NB4 (cell line): ENCODE data around the gene CWC25.

Experiments used
- CTCF ChIP-seq: IDR thresholded peaks from one replicate; pipeline ENCODE4 v1.5.1; 2012; ENCODE audit warnings: low read depth, low read length
- POLR2A ChIP-seq: IDR thresholded peaks from 2 replicates; pipeline ENCODE4 v1.6.1; 2011; ENCODE audit warnings: mild to moderate bottlenecking; ENCODE audit not compliant: insufficient read length; ENCODE audit errors: extremely low read depth

DNA sequence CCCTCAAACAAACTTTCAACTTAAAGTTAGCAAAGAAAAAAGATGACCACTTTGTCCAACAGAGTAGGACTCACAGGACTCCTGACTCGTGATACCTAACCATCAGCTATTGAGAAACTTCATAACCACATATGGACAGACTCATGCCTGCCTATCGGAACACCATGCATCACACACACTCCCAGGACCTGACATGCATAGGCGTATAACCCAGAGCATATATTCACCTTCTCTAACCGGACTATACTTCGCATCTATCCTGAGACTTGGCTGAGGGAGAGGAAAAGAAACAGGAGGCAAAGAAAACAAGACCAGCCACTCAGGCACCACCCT, 28.0 kb downstream of the CWC25 start:
- TF ChIP-seq POLR2A (no peak), CTCF (no peak)
